IMR-90 (cell line): ENCODE data around the gene VPS18. TPM values are rescaled to one million over a fixed set of nuclear protein-coding genes. Genes with fewer than 3 reads are reported as not detected.

Experiments used
- ATAC-seq: fragments of 200-7000 bp; cut with Tn5 transposase; 2 replicates; pipeline ENCODE4 v1.9.1; 2020; ENCODE audit warnings: low read depth, mild to moderate bottlenecking, moderate library complexity
- BruUV-seq: library from RNA; stranded (reverse); fragments of 400-500 nt; replicated peaks from 2 replicates; lab custom pipeline; 2021; lab: Mats Ljungman, UMichigan
- CTCF ChIA-PET: fragments of 300-600 bp; formaldehyde crosslinking; extraction: SDS; loops from one replicate; lab custom pipeline; 2021; ENCODE audit warnings: antibody characterized with exemption; lab: Yijun Ruan, JAX
- POLR2A ChIA-PET: fragments of 300-600 bp; sonication (Branson Sonifier 250); formaldehyde crosslinking; loops from one replicate; lab custom pipeline; 2022; ENCODE audit warnings: antibody characterized with exemption; ENCODE audit not compliant: unreplicated experiment; lab: Charles Lee
- DNase-seq: peaks from one replicate; pipeline ENCODE4 v3.0.0; 2013
- H2AFZ ChIP-seq: replicated peaks from 2 replicates; pipeline ENCODE3; 2013; ENCODE audit warnings: low read length, mild to moderate bottlenecking; ENCODE audit not compliant: poor library complexity
- H2AK5ac ChIP-seq: 2 replicates; pipeline ENCODE4 v1.6.1; 2013; ENCODE audit warnings: low read depth, low read length, inconsistent platforms
- H2AK9ac ChIP-seq: replicated peaks from 2 replicates; pipeline ENCODE3; 2013; ENCODE audit warnings: mild to moderate bottlenecking, low read depth, low read length, moderate library complexity; ENCODE audit not compliant: poor library complexity
- H2BK120ac ChIP-seq: 2 replicates; pipeline ENCODE4 v1.6.1; 2013; ENCODE audit warnings: low read depth, low read length, inconsistent platforms
- H2BK15ac ChIP-seq: 3 replicates; pipeline ENCODE4 v1.6.1; 2013; ENCODE audit warnings: low read depth, low read length, inconsistent platforms
- H2BK20ac ChIP-seq: 2 replicates; pipeline ENCODE4 v1.6.1; 2013; ENCODE audit warnings: low read depth, mild to moderate bottlenecking, inconsistent platforms, low read length, moderate library complexity
- H2BK5ac ChIP-seq: 2 replicates; pipeline ENCODE4 v1.6.1; 2013; ENCODE audit warnings: mild to moderate bottlenecking, low read depth, low read length, inconsistent platforms; ENCODE audit not compliant: poor library complexity, severe bottlenecking
- H3K14ac ChIP-seq: replicated peaks from 2 replicates; pipeline ENCODE4 v1.6.1; 2013; ENCODE audit warnings: low read depth, low read length, inconsistent platforms
- H3K18ac ChIP-seq: 2 replicates; pipeline ENCODE4 v1.6.1; 2013; ENCODE audit warnings: low read depth, low read length, control low read depth
- H3K23ac ChIP-seq: 2 replicates; pipeline ENCODE4 v1.6.1; 2013; ENCODE audit warnings: low read depth, low read length, inconsistent platforms
- H3K27ac ChIP-seq: 2 replicates; pipeline ENCODE4 v1.5.1; 2013; ENCODE audit warnings: mild to moderate bottlenecking, control low read depth, low read length; ENCODE audit not compliant: insufficient read depth
- H3K27me3 ChIP-seq: 2 replicates; pipeline ENCODE4 v1.6.1; 2013; ENCODE audit warnings: low read length; ENCODE audit not compliant: control insufficient read depth, insufficient read depth
- H3K36me3 ChIP-seq: 2 replicates; pipeline ENCODE4 v1.6.1; 2013; ENCODE audit warnings: low read length, mixed read lengths; ENCODE audit not compliant: control insufficient read depth, insufficient read depth
- H3K4ac ChIP-seq: 2 replicates; pipeline ENCODE4 v1.6.1; 2013; ENCODE audit warnings: low read depth, low read length, inconsistent platforms
- H3K4me1 ChIP-seq: 2 replicates; pipeline ENCODE4 v1.6.1; 2013; ENCODE audit warnings: low read length, mixed read lengths; ENCODE audit not compliant: control insufficient read depth, insufficient read depth
- H3K4me2 ChIP-seq: 2 replicates; pipeline ENCODE4 v1.6.1; 2013; ENCODE audit warnings: low read depth, mild to moderate bottlenecking, control low read depth, low read length, moderate library complexity
- H3K4me3 ChIP-seq: 2 replicates; pipeline ENCODE4 v1.5.1; 2013; ENCODE audit warnings: low read depth, mild to moderate bottlenecking, control low read depth, low read length, moderate library complexity; ENCODE audit not compliant: insufficient read depth
- H3K56ac ChIP-seq: 2 replicates; pipeline ENCODE4 v1.6.1; 2013; ENCODE audit warnings: low read length, inconsistent platforms; ENCODE audit not compliant: insufficient read depth; ENCODE audit errors: extremely low read depth
- H3K79me1 ChIP-seq, 2 experiments: 2 replicates each; pipeline ENCODE4 v1.6.1; 2013; ENCODE audit warnings: low read length in 2 of 2, inconsistent platforms in 1 of 2, low read depth in 1 of 2
- H3K9ac ChIP-seq: 2 replicates; pipeline ENCODE4 v1.6.1; 2013; ENCODE audit warnings: low read depth, low read length, control low read depth
- H3K9me1 ChIP-seq: 2 replicates; pipeline ENCODE4 v1.6.1; 2013; ENCODE audit warnings: low read length, inconsistent platforms; ENCODE audit not compliant: insufficient read depth
- H3K9me3 ChIP-seq: 2 replicates; pipeline ENCODE4 v1.6.1; 2013; ENCODE audit warnings: low read length; ENCODE audit not compliant: control insufficient read depth, insufficient read depth
- H4K20me1 ChIP-seq: 2 replicates; pipeline ENCODE4 v1.6.1; 2013; ENCODE audit warnings: low read length, inconsistent platforms; ENCODE audit not compliant: insufficient read depth
- H4K5ac ChIP-seq: 2 replicates; pipeline ENCODE4 v1.6.1; 2013; ENCODE audit warnings: mild to moderate bottlenecking, low read depth, low read length, control low read depth
- H4K8ac ChIP-seq, 2 experiments: 2 replicates each; pipeline ENCODE4 v1.6.1; 2013; ENCODE audit warnings: low read depth in 2 of 2, low read length in 2 of 2, control low read depth in 1 of 2, inconsistent platforms in 1 of 2
- H4K91ac ChIP-seq: 2 replicates; pipeline ENCODE4 v1.6.1; 2013; ENCODE audit warnings: low read depth, low read length, inconsistent platforms; ENCODE audit not compliant: insufficient read depth
- BHLHE40 ChIP-seq: fragments of 150-350 bp; IDR thresholded peaks from 2 replicates; pipeline ENCODE4 v1.6.1; 2016; ENCODE audit warnings: mild to moderate bottlenecking, low read depth, low read length
- CEBPB ChIP-seq: IDR thresholded peaks from 2 replicates; pipeline ENCODE4 v1.6.1; 2012; ENCODE audit warnings: low read depth, low read length, improper control_type of control experiment
- CHD1 ChIP-seq: IDR thresholded peaks from 2 replicates; pipeline ENCODE4 v1.6.1; 2012; ENCODE audit warnings: low read depth, low read length, improper control_type of control experiment
- FOS ChIP-seq: fragments of 150-350 bp; IDR thresholded peaks from 2 replicates; pipeline ENCODE4 v1.6.1; 2016; ENCODE audit warnings: low read depth, low read length
- MAFK ChIP-seq: IDR thresholded peaks from 2 replicates; pipeline ENCODE4 v1.6.1; 2012; ENCODE audit warnings: low read depth, low read length, improper control_type of control experiment
- MAZ ChIP-seq: IDR thresholded peaks from 2 replicates; pipeline ENCODE4 v1.6.1; 2012; ENCODE audit warnings: low read depth, mild to moderate bottlenecking, low read length, improper control_type of control experiment, moderate library complexity, borderline replicate concordance
- MXI1 ChIP-seq: IDR thresholded peaks from 2 replicates; pipeline ENCODE4 v1.6.1; 2012; ENCODE audit warnings: low read depth, mild to moderate bottlenecking, low read length, moderate library complexity, borderline replicate concordance
- POLR2A ChIP-seq: IDR thresholded peaks from 2 replicates; pipeline ENCODE4 v1.6.1; 2012; ENCODE audit warnings: mild to moderate bottlenecking, low read depth, low read length
- RAD21 ChIP-seq: IDR thresholded peaks from 2 replicates; pipeline ENCODE4 v1.6.1; 2012; ENCODE audit warnings: low read length, improper control_type of control experiment
- RCOR1 ChIP-seq: IDR thresholded peaks from 2 replicates; pipeline ENCODE4 v1.6.1; 2012; ENCODE audit warnings: mild to moderate bottlenecking, low read length, improper control_type of control experiment; ENCODE audit not compliant: insufficient replicate concordance
- RFX5 ChIP-seq: IDR thresholded peaks from 2 replicates; pipeline ENCODE4 v1.8.0; 2012; ENCODE audit warnings: low read depth, mild to moderate bottlenecking, low read length, moderate library complexity
- SMC3 ChIP-seq: fragments of 150-350 bp; IDR thresholded peaks from 2 replicates; pipeline ENCODE4 v1.6.1; 2016; ENCODE audit warnings: low read depth, mild to moderate bottlenecking, antibody characterized with exemption, low read length, moderate library complexity
- WGBS, 2 experiments: methylation state at CpG; one replicate each; pipeline versions ENCODE4 v1.1.5 to v1.1.7; 2013; ENCODE audit warnings: missing lambda C conversion rate in 2 of 2; ENCODE audit not compliant: insufficient read length in 1 of 2; ENCODE audit errors: extremely low coverage in 2 of 2; 5-methylcytosine and 5-hydroxymethylcytosine counted together
- dilution Hi-C: fragments of 300-500 bp; cut with HindIII; formaldehyde crosslinking; loops from one replicate; pipeline ENCODE4 v1.14.3; 2018; ENCODE audit warnings: low sequenced_read_pairs; ENCODE audit not compliant: unreplicated experiment
- in situ Hi-C: fragments of 300-500 bp; cut with MboI; formaldehyde crosslinking; loops from 3 replicates; pipeline ENCODE4 v1.14.3; 2019; ENCODE audit warnings: low sequenced_read_pairs, inconsistent platforms, mixed read lengths
- intact Hi-C: fragments of 100-400 bp; cut with micrococcal nuclease; formaldehyde crosslinking; loops from 2 replicates; pipeline ENCODE4 v1.10.0; 2022
- polyA plus RNA-seq, 3 experiments: library from polyadenylated mRNA; depleted of rRNA; stranded (reverse); fragments of >200 nt; gene quantifications; 2 replicates each; pipeline ENCODE4 v1.2.3, GENCODE V29; 2012; ENCODE audit warnings: low replicate concordance in 1 of 3
- total RNA-seq: library from RNA; depleted of rRNA; stranded (reverse); fragments of >200 nt; gene quantifications from 2 replicates; pipeline ENCODE4 v1.2.3, GENCODE V29; 2012
- TF ChIP-seq, protein P1 (sequence below): fragments of 150-350 bp; IDR thresholded peaks from 2 replicates; pipeline ENCODE4 v1.6.1; 2017; ENCODE audit warnings: mild to moderate bottlenecking, antibody characterized with exemption, low read length, low read depth
- TF ChIP-seq, protein P2 (sequence below): conservative IDR thresholded peaks from 2 replicates; pipeline ENCODE4 v1.5.1; 2012; ENCODE audit warnings: mild to moderate bottlenecking, low read depth, low read length, improper control_type of control experiment

Gene VPS18
- total and polyA plus RNA-seq, 2 of the 4 experiments (the other 2 are of a cell fraction), result 19.3 to 32.3 TPM

DNA sequence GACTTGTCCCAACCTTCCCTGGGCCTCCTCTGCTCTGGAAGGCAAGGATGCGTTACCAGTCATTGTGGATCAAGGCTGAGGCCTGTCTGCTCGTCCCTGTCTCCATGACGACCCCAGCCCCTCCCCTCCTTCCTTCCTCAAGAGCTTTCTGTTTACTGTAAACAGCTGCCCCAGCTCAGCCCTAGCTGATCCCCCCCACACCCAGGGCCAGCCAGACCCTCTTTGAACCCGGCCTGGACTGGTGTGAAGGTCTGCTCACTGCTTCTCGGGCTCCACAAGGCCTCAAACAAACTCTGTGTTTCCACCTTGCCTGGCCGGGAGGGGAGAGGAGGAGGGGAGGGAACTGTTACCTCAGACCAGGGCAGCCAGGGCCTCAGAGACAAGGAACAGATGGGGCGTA, 16.9 kb downstream of the VPS18 start:
- H4K8ac ChIP-seq, result 0 out of 4 replicates have a peak overlapping the region, but pooled peaks of 1 of the 2 experiments have one; percentile 7
- H4K20me1 ChIP-seq, result no peaks in the 10 kb centered on the region
- no peak overlapping the region for H3K4me2 ChIP-seq
- H2BK15ac ChIP-seq, result no peak overlapping the region
- DNase-seq, result no peak
- H2BK20ac ChIP-seq, result no peak overlapping the region
- ATAC-seq, result no peak
- no peak overlapping the region for H2AK9ac ChIP-seq
- H3K14ac ChIP-seq, result no peak overlapping the region
- H3K9me1 ChIP-seq, result peaks cover 10% of the 10 kb centered on the region
- peaks cover 0 to 13% of the 10 kb centered on the region in 2 experiments; a peak in 2 of 4 replicates for H3K79me1 ChIP-seq
- no peak overlapping the region for H3K4me3 ChIP-seq
- no peak overlapping the region for H3K18ac ChIP-seq
- H2AK5ac ChIP-seq, result peak overlapping the region; percentile 51; the same call in 1 of the 2 replicates
- H3K9me3 ChIP-seq, result no peaks in the 10 kb centered on the region
- no peak overlapping the region for H2AFZ ChIP-seq
- H3K27me3 ChIP-seq, result no peaks in the 10 kb centered on the region
- H2BK120ac ChIP-seq, result no peak overlapping the region
- H3K36me3 ChIP-seq, result no peaks in the 10 kb centered on the region
- H3K4me1 ChIP-seq, result peaks cover 13% of the 10 kb centered on the region
- H3K9ac ChIP-seq, result no peak overlapping the region
- H3K4ac ChIP-seq, result no peak overlapping the region
- H3K27ac ChIP-seq, result no peak overlapping the region
- dilution Hi-C loops, result no loop called here
- BruUV-seq, result no TSS peak
- intact Hi-C loops, result no loop called here
- no peak overlapping the region for H3K56ac ChIP-seq
- no peak overlapping the region for H4K5ac ChIP-seq
- no peak overlapping the region for H2BK5ac ChIP-seq
- ChIA-PET POLR2A (no interaction called here), CTCF (no interaction called here)
- WGBS, 2 experiments, result 70% methylated on average over 2 of the region's 7 CpGs; no CpG with 5 or more reads in 1 of the 2 experiments
- H4K91ac ChIP-seq, result no peak overlapping the region
- TF ChIP-seq RAD21, result no peak
- TF ChIP-seq SMC3, result no peak
- no peak for TF ChIP-seq POLR2A
- no peak for TF ChIP-seq MXI1
- TF ChIP-seq, protein P1, sequence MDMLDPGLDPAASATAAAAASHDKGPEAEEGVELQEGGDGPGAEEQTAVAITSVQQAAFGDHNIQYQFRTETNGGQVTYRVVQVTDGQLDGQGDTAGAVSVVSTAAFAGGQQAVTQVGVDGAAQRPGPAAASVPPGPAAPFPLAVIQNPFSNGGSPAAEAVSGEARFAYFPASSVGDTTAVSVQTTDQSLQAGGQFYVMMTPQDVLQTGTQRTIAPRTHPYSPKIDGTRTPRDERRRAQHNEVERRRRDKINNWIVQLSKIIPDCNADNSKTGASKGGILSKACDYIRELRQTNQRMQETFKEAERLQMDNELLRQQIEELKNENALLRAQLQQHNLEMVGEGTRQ, result no peak
- TF ChIP-seq RFX5, result no peak
- TF ChIP-seq, protein P2, sequence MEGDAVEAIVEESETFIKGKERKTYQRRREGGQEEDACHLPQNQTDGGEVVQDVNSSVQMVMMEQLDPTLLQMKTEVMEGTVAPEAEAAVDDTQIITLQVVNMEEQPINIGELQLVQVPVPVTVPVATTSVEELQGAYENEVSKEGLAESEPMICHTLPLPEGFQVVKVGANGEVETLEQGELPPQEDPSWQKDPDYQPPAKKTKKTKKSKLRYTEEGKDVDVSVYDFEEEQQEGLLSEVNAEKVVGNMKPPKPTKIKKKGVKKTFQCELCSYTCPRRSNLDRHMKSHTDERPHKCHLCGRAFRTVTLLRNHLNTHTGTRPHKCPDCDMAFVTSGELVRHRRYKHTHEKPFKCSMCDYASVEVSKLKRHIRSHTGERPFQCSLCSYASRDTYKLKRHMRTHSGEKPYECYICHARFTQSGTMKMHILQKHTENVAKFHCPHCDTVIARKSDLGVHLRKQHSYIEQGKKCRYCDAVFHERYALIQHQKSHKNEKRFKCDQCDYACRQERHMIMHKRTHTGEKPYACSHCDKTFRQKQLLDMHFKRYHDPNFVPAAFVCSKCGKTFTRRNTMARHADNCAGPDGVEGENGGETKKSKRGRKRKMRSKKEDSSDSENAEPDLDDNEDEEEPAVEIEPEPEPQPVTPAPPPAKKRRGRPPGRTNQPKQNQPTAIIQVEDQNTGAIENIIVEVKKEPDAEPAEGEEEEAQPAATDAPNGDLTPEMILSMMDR, result no peak
- TF ChIP-seq RCOR1, result no peak
- no peak for TF ChIP-seq BHLHE40
- no peak for TF ChIP-seq MAZ
- TF ChIP-seq FOS, result no peak
- no peak for TF ChIP-seq CHD1
- TF ChIP-seq MAFK, result no peak
- TF ChIP-seq CEBPB, result no peak
- in situ Hi-C loops, result no loop called here
- no peak overlapping the region; the same call in 1 of the 2 replicates for H3K23ac ChIP-seq
